Erythroblast (primary cell): ENCODE results near the gene GORAB.

Source experiments
- GATA1 ChIP-seq: IDR thresholded peaks from 2 replicates; pipeline ENCODE4 v1.6.1; 2011; ENCODE audit warnings: low read depth, mild to moderate bottlenecking, control low read depth, low read length, moderate library complexity
- POLR2A ChIP-seq: IDR thresholded peaks from 2 replicates; pipeline ENCODE4 v1.6.1; 2011; ENCODE audit warnings: mild to moderate bottlenecking, low read length

- TF ChIP-seq POLR2A (no peak), GATA1 (no peak)
Measured at GRCh38 chr1:170530972-170531757, 801 bp upstream of the GORAB start.
